GM19467 (cell line): ENCODE data around the gene SAMD4B.
"Not testable (repeated sequence)": the region's sequence is repeated elsewhere in the genome, so short reads cannot be mapped to it uniquely, and the experiment has no call there.

Experiments
- ATAC-seq: cut with Tn5 transposase; IDR thresholded peaks from one replicate; pipeline ENCODE4 v1.9.1; 2021; ENCODE audit warnings: mild to moderate bottlenecking, moderate library complexity; ENCODE audit not compliant: unreplicated experiment

SAMD4B gene

DNA sequence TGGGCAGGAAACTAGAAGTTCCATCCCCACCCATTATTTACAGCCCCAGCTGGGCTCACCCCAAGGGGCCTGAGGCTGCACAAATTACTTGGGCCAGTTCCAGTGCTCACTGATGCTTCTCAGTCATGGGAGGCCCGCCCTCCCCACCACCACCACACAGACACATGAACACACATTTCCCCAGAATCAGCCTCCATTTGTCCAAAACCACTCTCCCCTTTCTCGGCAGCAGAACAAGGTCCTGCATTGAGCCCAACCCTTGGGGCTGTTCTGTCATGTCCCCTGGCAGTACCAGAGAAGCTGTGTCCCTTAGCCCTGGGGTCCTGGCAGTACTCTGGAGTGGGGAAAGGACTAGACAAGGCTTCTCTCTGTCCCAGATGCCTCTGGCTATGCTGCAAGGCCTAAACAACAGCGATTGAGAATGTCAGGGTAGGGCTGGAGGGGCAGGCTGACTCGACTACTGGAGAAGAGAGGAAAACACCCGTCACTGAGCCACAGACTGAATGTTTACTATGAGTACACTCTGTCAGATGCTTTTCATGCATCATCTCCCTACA, 21.8 kb downstream of the SAMD4B start:
- ATAC-seq: no peak

DNA sequence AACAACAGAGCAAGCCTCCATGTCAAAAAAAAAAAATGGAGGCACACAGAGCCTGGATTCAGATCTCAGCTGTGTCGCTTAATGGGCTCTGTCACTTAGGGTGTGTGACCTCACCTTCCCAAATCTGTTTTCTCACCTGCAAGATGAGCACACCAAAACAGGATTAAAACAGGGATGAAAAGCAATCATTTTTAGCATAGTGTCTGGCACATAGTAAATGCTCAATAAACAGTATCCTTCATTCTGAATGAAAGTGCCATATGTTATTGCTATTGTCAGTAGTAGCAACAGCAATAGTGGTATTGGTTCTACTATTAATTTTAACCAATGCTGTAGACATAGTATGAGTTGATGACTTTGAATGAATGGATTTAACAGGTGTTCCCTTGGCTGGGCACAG, 23.3 kb downstream of the SAMD4B start:
- no peak for ATAC-seq

DNA sequence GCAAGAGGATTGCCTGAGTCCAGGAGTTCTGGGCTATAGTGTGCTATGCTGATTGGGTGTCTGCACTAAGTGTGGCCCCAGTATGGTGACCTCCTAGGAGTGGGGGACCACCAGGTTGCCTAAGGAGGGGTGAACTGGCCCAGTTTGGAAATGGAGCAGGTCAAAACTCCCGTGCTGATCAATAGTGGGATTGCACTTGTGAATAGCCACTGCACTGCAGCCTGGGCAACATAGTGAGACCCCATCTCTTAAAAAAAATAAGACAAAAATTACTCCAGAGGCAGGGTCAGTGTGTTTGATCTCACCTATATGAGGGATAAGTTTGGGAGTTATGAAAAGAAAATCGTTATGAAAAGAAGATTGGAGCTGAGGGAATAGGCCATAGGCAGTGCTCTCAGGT, 27.0 kb downstream of the SAMD4B start:
- ATAC-seq: no peak

DNA sequence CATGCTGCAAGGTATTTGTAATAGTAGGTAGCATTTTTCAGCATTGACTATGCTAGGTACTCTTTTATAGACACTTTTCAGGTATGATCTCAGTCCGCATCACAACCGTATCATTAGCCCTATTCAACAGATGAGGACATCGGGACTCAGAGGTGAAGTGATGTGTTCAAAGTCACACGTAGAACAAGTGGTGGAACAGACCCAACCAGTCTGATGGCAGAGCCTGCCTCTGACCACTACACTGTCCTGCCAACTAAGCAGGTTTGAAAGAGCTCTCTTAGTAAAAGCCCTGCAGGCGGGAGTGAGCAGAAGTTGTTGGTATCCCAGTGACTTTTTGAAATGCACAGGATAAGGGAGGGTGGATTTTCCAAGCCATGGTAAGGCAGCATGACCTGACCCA, 28.5 kb downstream of the SAMD4B start:
- ATAC-seq: no peak

DNA sequence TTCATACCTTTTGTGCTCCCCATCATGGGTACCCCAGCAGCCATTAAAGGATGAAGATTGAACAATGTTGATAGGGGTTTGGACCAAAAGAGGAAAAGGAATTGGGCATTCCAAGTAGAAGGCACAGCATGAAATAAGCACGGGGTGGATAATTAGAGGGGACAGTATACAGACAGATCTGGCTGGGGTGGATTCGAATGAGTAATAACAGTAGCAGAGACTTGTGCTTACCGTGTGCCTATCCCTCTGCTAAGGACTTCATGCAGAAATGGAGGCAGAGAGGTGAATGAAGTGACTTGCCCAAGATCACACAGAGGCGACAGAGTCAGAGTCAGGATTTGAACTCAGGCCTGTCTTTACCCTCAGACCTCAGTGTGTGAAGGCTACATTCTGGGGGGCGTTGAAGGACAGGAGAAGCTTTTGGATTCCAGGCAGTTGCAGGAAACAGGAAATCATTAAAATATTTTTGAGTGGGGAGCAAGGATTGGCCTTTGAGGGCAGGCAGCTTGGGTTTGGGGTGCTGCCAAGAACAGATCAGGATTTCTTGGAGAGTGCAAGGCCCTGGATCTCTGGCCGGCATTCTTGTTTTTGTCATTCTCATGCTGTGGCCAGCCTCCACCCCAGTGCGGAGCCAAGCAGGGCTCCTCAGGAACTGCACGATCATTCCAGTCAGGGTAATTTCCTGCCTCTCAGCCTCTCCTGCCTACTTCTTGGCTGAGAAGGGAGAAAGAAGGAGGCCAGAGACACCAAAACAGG, 30.0 kb downstream of the SAMD4B start:
- no peak for ATAC-seq

DNA sequence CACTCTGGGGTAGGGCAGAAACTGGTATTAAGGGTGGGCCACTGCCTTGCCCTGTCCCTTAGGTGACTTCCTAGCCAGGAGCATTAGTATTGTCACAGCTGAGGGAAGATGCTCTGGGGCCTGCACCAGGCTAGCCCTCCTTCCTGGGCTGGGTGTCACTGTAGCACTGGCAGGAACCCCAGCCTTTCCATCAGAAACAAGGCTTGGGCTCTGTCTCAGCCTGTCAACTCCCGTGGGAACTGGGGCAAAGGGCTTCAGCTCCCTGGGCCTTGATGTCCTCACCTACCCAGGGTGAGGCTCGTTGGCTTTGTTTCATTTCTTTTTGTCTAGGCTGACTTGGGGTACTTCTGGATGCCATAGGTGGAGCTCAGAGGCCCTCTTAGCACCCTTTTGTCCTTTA, 30.7 kb downstream of the SAMD4B start:
- no peak for ATAC-seq

DNA sequence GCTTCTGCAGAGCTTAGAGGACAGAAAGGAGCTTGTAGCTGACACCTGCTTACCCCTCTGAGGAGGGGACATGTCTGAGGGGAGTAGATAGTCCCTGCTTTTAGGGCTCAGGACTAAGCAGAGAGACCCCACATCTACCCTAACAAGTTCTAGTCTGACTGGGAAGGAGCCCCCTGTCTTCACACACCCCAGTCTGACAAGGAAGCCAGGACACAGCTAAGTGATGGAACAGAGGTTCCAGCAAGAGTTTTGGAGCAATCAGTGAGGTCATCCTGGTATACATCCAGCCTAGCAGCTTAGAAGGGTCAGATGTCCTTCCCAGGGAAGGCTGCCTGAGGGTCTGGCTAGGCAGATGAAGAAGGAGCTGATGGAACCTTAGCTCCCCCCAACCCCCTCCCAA, 33.7 kb downstream of the SAMD4B start:
- ATAC-seq: no peak

DNA sequence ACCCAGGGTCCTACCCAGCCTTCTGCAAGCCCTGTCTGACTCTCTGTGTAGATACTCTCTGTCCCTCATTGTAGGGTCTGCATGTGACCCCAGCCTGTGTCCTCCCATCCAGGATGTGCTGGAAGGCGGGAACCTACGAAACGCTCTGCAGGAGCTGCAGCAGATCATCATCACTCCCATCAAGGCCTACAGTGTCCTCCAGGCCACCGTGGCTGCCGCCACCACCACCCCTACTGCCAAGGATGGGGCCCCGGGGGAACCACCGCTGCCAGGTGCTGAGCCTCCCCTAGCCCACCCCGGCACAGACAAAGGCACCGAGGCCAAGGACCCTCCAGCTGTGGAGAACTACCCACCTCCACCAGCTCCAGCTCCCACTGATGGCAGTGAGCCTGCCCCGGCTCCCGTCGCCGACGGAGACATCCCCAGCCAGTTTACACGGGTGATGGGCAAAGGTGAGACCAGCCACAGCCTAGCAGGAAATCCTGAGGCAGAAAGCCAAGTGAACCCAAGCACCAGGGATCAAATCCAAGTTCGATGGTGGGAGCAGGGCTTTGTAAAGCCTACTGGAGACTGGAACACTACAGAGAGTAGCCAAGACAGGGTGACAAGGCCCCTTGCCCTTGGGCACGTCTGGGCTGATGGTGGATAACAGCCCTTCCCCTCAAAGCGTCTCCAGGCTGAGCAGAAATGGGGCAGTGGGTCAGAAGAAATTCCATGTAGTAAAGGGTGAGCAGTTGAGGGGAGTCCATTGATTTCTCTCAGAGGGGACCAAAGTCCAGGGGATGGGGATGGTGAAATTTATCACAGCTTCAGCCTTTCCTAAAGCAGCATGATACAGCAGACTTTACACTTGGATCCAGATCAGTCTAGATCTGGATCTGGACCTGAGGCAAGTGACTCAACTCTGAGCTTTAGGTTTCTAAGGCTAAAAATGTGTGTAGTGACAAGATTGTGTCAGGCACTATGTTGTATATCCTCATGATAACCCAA, 35.4 kb downstream of the SAMD4B start:
- ATAC-seq: no peak

DNA sequence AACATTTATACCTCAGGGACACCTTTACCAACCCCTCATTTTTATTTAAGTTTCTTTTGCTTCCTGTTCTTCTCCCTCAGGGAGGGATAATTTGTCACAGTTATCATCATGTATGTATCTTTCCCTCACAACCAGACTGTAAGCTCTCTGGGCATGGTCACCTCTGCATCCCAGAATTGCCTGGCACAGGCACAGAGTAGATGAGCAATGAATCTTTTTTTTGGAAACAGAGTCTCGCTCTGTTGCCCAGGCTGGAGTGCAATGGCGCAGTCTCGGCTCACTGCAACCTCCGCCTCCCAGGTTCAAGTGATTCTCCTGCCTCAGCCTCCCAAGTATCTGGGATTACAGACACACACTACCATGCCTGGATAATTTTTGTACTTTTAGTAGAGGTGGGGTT, 37.1 kb downstream of the SAMD4B start:
- ATAC-seq: not testable (repeated sequence)

DNA sequence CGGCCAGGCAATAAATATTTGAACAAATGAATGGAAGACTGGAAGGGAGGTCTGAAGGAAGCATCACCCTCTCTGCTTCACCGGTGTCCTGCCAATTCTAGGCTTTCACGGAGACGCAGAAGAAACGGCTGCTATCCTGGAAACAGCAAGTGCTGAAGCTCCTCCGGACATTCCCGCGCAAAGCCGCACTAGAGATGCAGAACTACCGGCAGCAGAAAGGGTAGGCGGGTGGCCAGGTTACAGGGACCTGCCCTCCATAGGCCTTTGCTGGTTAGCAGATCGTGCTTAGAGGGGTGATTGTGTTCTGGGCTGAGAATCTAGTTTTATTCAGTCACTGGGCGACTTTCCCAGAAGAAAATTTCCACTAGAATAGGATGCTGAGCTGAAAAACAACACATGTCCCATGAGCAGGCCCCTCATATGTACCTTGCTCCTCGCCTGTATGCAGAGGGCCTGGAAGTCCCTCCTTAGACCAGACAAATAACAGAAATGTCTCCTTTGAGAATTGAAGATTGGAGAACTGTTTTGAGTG, 37.7 kb downstream of the SAMD4B start:
- no peak for ATAC-seq

DNA sequence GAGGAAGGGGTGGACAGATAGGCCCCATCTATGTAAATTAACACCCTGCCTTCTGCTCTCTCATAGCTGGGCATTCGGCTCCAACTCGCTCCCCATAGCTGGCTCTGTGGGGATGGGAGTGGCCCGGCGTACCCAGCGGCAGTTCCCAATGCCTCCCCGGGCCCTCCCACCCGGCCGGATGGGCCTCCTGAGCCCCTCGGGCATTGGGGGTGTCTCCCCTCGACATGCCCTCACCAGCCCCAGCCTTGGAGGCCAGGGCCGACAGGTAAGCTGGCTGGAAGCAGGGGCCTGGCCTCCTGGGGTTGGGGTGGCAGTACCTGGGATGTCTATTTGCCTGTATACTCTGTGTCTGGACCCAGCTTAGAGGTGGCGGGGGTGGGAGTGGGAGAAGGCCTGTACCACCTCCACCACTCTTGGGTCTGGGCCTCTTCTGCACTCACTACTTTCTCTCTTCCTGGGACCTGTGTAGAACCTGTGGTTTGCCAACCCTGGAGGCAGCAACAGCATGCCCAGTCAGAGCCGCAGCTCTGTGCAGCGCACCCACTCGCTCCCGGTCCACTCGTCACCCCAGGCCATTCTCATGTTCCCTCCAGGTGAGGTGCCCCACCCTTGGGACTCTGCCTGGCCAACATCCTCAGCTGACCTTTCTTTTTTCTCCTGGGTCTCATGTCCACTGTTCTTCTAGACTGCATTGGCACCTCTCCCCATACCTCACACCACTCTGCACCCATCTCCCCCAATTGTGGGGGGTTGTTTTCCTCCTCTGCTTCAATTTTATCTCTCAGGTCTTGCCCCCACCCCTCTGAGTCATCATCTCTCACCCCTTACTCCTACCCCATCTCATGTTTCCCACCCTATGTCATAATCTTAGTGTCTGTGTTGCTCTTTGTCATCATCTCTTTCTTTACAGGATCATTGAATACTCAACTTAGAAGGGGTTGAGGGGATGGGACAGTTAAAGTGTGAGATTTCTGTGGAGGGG, 38.6 kb downstream of the SAMD4B start:
- no peak for ATAC-seq

DNA sequence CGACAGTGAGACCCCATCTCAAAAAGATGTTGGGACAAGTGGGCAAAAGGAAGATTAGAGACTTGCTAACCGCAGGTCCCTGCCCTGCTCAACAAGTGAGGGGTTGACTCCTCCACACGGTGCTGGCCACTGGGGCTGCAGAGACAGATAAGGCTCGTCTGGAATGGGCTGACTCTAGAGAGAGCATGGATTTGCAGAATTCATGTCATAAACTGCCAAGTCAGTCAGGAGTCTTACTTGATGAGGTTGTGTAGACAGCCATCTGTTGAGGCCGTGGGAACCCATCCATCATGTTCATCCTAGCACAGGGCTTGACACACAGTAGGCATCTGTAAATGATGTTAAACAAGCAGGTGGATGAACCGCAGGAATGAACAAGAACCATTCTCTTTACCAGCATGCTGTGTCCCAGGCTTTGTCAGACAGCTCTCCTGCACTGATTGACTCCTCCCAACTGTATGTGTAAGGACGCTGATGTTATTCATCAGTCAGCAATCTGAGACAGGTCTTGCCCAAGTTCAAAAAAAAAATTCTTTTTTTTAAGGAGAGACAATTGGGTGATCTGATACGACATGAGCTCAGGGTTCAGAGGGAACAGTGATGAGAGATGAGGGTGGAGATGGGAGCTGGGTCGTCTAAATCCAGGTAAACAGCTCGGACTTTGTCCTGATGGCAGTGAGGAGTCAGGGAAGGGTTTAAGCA, 39.8 kb downstream of the SAMD4B start:
- no peak for ATAC-seq

DNA sequence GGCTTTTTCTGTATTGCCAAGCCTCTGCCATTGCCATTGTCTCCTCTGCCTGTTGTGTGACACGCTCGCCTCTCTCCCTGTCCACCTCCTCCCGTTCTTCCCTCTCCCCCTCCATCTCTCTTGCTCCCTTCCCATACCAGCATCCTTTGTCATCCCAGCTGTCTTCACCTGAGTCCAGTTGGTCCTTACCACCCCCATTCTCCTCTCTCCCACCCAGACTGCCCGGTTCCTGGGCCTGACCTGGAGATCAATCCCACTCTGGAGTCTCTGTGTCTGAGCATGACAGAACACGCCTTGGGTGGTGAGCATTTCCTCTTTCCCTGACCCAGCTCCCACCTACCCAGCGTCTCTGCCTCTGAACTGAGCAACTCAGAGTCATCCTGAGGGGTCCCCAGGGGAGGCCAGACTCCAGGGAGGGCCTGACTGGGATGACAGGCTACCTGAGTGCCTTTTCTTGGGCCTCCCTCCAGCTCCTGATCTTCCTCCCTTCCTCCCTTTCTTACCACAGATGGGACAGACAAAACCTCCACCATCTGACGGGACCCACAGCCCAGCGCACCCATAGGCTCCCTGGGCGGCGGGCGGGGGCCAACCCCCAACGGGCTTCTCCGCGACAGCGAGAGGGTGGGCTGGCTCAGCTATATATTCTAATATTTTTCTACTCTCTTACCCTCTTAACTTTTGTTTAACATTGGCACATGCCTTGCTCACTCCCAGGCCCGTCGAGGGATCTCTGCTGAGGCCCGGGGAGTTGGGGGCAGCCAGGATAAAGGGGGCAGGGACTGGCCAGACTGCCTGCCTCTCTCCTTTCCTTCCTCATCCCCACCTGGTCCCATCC, 41.0 kb downstream of the SAMD4B start:
- no peak for ATAC-seq

DNA sequence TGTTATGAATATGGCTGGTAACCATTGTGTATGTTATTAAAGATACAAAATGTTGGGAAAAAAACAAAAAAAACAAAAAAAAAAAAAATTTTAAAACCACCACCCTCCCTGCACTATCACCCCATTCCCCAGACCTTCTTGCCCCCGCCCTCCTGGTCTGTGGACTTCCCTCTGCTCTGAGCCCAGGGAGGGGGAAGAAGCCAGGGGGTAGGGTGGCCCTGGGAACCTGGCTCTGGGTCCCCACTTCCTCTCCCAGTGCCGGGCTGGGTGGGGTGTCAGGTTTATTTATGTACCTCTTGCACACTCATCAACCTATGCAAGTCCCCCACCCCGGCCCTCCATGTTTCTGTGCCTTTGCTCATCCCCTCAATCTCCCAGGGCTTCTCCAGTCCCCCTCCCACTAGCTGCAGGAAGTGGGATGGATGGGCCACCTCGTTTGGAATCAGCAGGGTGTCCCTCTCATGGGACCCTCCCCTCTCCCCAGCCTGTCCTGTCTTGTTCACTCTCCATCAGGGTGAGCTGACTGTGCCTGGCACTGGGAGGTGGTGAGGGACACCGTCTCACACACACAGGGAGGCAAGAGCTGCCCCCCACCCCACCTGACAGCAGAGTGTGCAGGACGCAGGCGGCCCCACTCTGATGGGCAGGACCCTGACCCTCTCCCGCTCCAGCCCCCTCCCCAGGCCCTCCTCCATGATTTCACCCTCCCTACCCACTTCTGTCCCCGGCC, 42.8 kb downstream of the SAMD4B start:
- no peak for ATAC-seq

DNA sequence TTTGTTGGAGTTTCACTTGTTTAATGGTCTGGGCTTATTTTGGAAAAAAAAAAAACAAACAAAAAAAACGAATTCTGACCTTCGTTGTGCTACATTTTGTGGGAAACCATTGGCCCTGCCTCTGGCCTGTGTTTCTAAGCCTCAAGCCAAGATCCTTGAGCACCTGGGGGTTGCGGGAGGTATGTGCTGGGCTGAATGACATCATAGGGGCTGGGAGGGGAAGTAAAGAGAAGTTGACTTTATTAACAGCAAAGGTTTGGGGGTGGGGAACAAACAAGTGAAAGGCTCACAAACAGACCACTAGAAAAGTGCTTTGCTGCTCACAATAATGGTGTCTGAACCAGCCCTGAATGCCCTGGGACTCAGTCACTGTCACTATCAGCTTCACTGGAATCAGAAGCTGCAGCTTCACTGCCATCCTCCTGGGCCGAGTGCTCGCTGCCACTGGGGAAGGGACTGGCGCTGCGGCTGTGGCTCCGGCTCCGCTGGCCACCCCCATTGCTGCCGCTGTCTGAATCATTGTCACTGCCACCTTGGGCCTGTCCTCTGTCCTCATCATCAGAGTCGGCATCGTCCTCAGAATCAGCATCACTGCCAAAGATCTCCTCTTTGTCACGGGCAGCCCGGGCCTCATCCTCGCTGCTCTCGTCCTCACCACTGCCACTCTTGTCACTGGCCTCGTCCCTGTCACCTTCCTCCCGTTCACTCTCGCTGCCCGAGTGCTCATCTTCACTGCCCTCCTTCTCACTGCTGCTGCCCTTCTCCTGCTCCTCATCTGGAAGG, 43.6 kb downstream of the SAMD4B start:
- ATAC-seq: no peak

DNA sequence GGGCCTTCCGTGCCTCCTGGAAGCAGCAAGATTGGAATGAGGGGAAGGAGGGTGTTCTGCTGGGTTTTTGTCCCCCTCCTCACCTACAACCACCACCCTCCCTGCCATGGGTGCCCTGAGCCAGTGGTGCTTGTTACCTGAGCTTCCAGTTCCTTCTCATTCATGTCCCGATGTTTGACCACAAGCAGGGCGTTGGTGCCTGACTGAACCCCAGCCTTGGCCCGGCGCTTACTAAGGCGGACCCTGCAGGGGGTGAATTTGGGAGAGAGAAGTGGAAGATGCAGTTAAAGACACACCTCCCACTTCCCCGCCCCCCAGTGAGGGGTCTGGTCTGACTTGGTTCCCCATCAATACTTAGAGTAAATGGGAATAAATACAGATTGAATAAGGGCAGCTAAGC, 44.3 kb downstream of the SAMD4B start:
- no peak for ATAC-seq

DNA sequence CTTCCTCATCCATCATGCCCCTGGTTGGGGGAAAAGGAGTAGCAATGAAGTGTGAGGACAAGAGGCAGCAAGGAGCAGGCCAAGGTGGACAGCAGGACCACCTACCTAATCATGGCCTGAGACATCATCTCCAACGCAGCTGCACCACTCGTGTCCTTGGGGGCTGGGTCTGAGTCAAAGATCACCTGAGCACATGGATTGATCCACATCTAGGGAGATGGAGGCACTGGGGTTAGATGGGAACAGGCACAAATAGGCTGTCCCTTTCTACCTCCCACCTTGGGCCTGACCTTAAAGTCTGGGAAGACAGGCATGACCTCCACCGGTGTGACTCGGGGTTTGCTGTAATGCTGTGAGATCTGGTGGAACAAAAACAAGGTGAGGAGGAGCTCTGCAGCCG, 46.4 kb downstream of the SAMD4B start:
- ATAC-seq: no peak
